Erythroblast (primary cell): ENCODE results near the gene GPR137.

Experiments used
- GATA1 ChIP-seq: IDR thresholded peaks from 2 replicates; pipeline ENCODE4 v1.6.1; 2011; ENCODE audit warnings: low read depth, mild to moderate bottlenecking, control low read depth, low read length, moderate library complexity
- POLR2A ChIP-seq: IDR thresholded peaks from 2 replicates; pipeline ENCODE4 v1.6.1; 2011; ENCODE audit warnings: mild to moderate bottlenecking, low read length

DNA sequence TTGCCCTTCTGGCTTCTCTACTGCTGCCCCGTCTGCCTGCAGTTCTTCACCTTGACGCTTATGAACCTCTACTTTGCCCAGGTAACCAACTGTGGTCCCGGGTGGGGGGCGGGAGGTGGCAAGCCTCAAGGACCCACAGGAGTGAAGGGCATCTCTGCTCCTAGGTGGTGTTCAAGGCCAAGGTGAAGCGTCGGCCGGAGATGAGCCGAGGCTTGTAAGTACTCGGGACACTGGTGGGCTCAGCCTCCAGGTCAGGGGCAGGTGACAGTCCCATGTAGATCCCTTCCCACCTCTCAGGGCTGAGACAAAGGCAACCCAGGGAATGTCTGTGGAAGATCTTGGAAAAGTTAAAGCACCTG, 1.1 kb downstream of the GPR137 start:
- TF ChIP-seq POLR2A (no peak), GATA1 (no peak)
